SK-N-MC (cell line): ENCODE results near the gene AP3B1.

Experiments
- EZH2 ChIP-seq: fragments of 200-600 bp; sonication (generic); IDR thresholded peaks from one replicate; pipeline ENCODE4 v1.6.1; 2017; ENCODE audit warnings: antibody characterized with exemption
- POLR2AphosphoS5 ChIP-seq: IDR thresholded peaks from 2 replicates; pipeline ENCODE4 v1.6.1; 2012; ENCODE audit warnings: mild to moderate bottlenecking, low read depth, low read length, borderline replicate concordance

DNA sequence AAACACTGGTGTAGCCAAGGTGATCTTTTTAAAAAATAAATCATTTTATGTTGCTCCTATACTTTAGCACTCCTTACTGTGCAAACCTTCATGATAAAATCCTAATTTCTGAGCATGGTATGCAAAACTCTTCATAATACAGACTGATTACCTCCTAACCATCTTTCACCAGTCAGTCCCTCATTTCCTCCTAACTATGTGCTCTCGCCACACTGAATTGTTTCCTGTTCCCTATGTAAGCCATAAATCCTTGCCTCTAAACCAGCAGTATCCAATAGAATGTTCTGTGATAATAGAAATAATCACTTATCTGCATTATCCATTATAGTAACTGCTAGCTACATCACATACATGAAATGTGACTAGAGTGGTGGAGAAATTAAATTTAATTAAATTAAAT is 10.7 kb downstream of the AP3B1 start:
- no peak for TF ChIP-seq EZH2
- no peak for TF ChIP-seq POLR2AphosphoS5
